GM18870 (cell line): ENCODE data around the gene P2RX2.

Experiments used
- ATAC-seq: cut with Tn5 transposase; IDR thresholded peaks from one replicate; pipeline ENCODE4 v1.9.1; 2021; ENCODE audit warnings: moderate library complexity; ENCODE audit not compliant: unreplicated experiment

Gene P2RX2

GRCh38 chr12:132617135-132617701 is 1.4 kb upstream of the P2RX2 start:
- ATAC-seq, result no peak

- no peak for ATAC-seq
Observed at GRCh38 chr12:132617822-132618682, 524 bp upstream of the P2RX2 start.

GRCh38 chr12:132619071-132619385 is 452 bp downstream of the P2RX2 start:
- ATAC-seq, result no peak

- ATAC-seq, result no peak
Observed at GRCh38 chr12:132619386-132620112, 973 bp downstream of the P2RX2 start.

- no peak for ATAC-seq
Observed at GRCh38 chr12:132620113-132620898, 1.7 kb downstream of the P2RX2 start.

GRCh38 chr12:132620899-132621656 is 2.5 kb downstream of the P2RX2 start:
- ATAC-seq, result no peak

- ATAC-seq, result no peak
Observed at GRCh38 chr12:132621657-132622435, 3.3 kb downstream of the P2RX2 start.

GRCh38 chr12:132622437-132623071 is 4.0 kb downstream of the P2RX2 start:
- ATAC-seq, result no peak

DNA sequence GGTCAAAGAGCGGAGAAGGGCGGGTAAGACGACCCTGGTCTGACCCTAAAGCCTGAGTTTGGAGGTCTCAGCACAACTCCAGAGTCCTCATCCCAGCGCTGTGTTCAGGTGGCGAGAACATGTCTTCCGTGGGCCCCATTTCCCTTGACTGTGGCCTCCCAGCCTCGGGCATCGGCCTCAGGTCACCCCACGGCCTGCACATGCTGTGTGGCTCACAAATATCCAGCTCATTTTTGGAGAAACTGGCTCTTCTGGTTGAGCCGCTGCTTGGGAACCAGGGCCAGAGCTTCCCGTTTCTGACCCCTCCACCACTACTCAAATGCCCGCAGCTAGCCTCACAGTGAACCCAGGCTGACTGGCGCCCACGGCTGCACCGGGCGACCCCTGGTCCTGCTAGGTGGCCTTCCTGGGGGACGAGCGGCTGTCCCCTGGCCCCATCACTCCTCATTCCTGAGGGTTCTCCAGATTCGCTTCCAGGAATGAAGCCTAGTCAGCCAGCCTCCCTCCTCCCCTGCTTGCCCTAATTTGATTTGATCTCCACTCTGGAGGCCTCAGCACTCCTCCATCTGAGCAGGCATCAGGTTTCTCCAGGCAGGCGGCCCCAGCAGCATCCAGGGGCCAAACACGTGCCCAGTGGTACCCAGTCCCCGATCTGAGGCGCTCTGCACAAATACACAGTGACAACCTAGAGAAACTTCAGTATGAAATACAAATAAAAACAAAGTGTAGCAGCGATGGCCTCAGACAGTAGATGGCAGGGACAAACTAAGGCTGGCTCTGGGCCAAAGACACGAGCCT is 4.7 kb downstream of the P2RX2 start:
- ATAC-seq, result no peak

DNA sequence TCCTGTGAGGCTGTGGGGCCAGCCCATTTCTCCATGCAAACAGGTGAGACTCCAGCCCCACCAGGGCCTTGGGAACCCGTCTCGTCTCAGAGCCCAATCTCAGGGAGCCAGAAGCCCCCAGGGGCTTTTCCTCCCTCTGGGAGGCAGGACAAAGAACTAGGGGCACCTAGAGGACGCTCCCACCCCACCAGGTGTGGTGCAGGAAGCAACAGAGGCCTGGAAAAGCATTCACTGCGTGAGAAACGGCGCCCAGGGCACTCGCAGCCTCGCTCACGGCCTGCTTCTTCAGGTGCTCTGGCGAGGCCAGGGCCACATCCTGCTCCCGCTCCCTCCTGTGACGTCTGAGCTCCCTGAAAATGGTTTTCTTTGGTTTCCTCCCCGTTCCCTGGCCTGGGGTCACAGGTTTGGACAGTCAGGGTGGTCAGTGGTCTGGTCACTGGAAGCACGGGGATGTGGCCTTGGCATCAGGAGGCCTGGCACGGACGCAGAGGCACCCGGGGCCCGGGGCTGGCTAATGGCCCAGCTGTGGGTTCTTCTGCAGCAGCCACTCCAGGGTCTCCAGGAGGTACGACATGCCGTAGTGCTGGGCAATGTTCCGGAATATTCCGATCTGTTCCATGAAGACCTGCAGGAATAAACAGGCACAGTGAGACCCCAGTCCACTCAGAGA is 5.7 kb downstream of the P2RX2 start:
- ATAC-seq, result no peak

DNA sequence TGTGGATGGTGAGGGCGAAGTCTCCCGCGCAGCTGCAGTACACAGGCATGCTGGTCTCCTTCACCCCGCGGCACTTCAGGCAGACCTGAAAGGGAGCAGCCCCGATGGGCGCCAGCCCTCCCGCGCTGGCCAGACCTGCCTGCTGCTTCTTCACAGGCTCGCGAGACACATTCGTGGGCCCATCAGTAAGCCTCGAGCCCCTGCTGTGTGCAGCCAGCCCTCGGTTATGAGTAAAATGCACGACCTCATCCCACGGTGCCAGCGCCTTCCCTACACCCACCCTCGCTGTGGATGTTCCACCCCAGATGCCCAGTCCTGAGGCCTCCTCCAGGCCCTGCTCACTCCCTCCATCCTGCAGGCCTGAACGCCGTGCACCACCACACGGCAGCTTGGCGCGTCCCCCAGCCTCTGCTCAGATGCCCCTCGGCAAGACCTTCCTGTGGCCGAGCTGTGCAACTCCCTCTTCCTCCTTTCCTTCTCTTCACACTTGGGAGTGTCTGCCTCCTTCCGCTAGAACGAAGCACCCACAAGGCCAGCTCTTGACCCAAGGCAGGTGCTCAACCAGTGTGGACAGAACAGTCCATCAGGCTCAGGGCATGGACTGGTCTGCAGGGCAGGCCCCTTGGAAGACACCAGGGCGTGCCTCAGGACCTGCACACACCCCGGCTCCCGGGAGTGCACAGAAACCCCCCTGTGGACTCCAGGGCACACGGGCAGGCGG is 6.5 kb downstream of the P2RX2 start:
- ATAC-seq, result no peak

GRCh38 chr12:132625731-132626430 is 7.3 kb downstream of the P2RX2 start:
- ATAC-seq, result no peak

GRCh38 chr12:132629330-132629729 is 10.8 kb downstream of the P2RX2 start:
- no peak for ATAC-seq

- ATAC-seq, result no peak
Observed at GRCh38 chr12:132630672-132631071, 12.1 kb downstream of the P2RX2 start.

- no peak for ATAC-seq
Observed at GRCh38 chr12:132631666-132632065, 13.1 kb downstream of the P2RX2 start.

GRCh38 chr12:132632521-132633228 is 14.1 kb downstream of the P2RX2 start:
- ATAC-seq, result no peak
